Measurements from ENCODE around the gene BSG. TPM values are rescaled to one million over a fixed set of nuclear protein-coding genes. Genes with fewer than 3 reads are reported as not detected.

BSG gene
- total RNA-seq, 4 donors from 2014 or later = 303 to 400 (median 324) TPM

GRCh38 chr19:593055-593454 lies 20.7 kb downstream of the BSG start:
- 88 to 89% methylated on average over 18 of the region's 18 CpGs for WGBS, 2 donors
- TF ChIP-seq EP300 (IDR thresholded peaks at IDR 0.05) = no peak
- no peak for TF ChIP-seq CTCF (IDR thresholded peaks at IDR 0.05)
- no peak for TF ChIP-seq POLR2A (IDR thresholded peaks at IDR 0.05)
- Histone ChIP-seq H3K36me3 (no peaks in the 10 kb centered on the region), H3K4me1 (peaks cover 0 to 30% (median 7%) of the 10 kb centered on the region in 4 donors), H3K4me3 (no peak overlapping the region), H3K27ac (no peak overlapping the region), H3K27me3 (peaks cover 3 to 73% of the 10 kb centered on the region in 2 donors), H3K9me3 (no peaks in the 10 kb centered on the region)
- no peak for DNase-seq (ENCODE audit: low spot score in 2 of 2)

DNA sequence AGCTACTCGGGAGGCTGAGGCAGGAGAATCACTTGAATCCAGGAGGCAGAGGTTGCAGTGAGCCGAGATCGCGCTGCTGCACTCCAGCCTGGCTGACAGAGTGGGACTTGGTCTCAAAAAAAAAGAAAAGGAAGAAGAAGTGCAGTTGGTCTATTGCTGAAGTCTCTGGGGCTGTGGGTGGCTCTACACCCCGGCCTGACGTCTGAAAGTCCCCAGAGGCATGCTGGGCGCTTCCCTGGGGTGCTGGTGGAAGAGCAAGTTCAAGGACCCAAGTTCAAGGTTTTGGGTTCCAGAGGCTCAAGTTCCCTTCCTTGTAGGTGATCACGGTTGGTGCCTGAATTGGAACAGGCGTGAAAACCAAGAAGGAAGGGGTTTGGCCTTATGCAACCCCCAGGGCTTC lies 21.1 kb downstream of the BSG start:
- peaks cover 0 to 25% (median 5%) of the 10 kb centered on the region in 4 donors for H3K4me1 ChIP-seq
- no peak overlapping the region for H3K27ac ChIP-seq
- no peak for DNase-seq (ENCODE audit: low spot score in 2 of 2)
- no peaks in the 10 kb centered on the region for H3K36me3 ChIP-seq
- H3K9me3 ChIP-seq = no peaks in the 10 kb centered on the region
- H3K4me3 ChIP-seq = no peak overlapping the region
- whole genome bisulfite sequencing, 2 donors = 49 to 55% methylated on average over 9 of the region's 9 CpGs
- TF ChIP-seq CTCF (IDR thresholded peaks at IDR 0.05) = no peak
- no peak for TF ChIP-seq EP300 (IDR thresholded peaks at IDR 0.05)
- TF ChIP-seq POLR2A (IDR thresholded peaks at IDR 0.05) = no peak
- H3K27me3 ChIP-seq = peaks cover 3 to 72% of the 10 kb centered on the region in 2 donors

GRCh38 chr19:594265-594870 lies 22.0 kb downstream of the BSG start:
- Histone ChIP-seq H3K4me3 (no peak overlapping the region), H3K27ac (no peak overlapping the region), H3K9me3 (no peaks in the 10 kb centered on the region), H3K4me1 (peaks cover 0 to 17% (median 1%) of the 10 kb centered on the region in 4 donors), H3K27me3 (peaks cover 3 to 67% of the 10 kb centered on the region in 2 donors), H3K36me3 (no peaks in the 10 kb centered on the region)
- TF ChIP-seq EP300 (IDR thresholded peaks at IDR 0.05) (no peak), POLR2A (IDR thresholded peaks at IDR 0.05) (no peak), CTCF (IDR thresholded peaks at IDR 0.05) (no peak)
- no peak for DNase-seq (ENCODE audit: low spot score in 2 of 2)
- WGBS, 2 donors = 69 to 71% methylated on average over 23 to 24 of the region's 24 CpGs

- no peak overlapping the region for H3K4me3 ChIP-seq
- H3K27ac ChIP-seq = no peak overlapping the region
- no peak for DNase-seq (ENCODE audit: low spot score in 2 of 2)
- H3K4me1 ChIP-seq = peaks cover 0 to 11% (median 0%) of the 10 kb centered on the region in 4 donors
- peaks cover 3 to 65% of the 10 kb centered on the region in 2 donors for H3K27me3 ChIP-seq
- 64 to 71% methylated on average over 38 to 42 of the region's 42 CpGs for WGBS, 2 donors
- TF ChIP-seq POLR2A (IDR thresholded peaks at IDR 0.05) (no peak), EP300 (IDR thresholded peaks at IDR 0.05) (no peak), CTCF (IDR thresholded peaks at IDR 0.05) (no peak)
- H3K36me3 ChIP-seq = no peaks in the 10 kb centered on the region
- no peaks in the 10 kb centered on the region for H3K9me3 ChIP-seq
Measured at GRCh38 chr19:595326-596262, 23.2 kb downstream of the BSG start.

GRCh38 chr19:596263-596655 lies 23.9 kb downstream of the BSG start:
- TF ChIP-seq POLR2A (IDR thresholded peaks at IDR 0.05) = no peak
- no peak for TF ChIP-seq EP300 (IDR thresholded peaks at IDR 0.05)
- TF ChIP-seq CTCF (IDR thresholded peaks at IDR 0.05) = no peak
- 79 to 85% methylated on average over 16 of the region's 16 CpGs for WGBS, 2 donors
- no peak overlapping the region for H3K27ac ChIP-seq
- peaks cover 0 to 59% of the 10 kb centered on the region in 2 donors for H3K27me3 ChIP-seq
- no peak overlapping the region for H3K4me3 ChIP-seq
- peaks cover 0 to 4% (median 0%) of the 10 kb centered on the region in 4 donors for H3K4me1 ChIP-seq
- peaks cover 0 to 3% (median 0%) of the 10 kb centered on the region in 4 donors for H3K9me3 ChIP-seq
- no peak for DNase-seq (ENCODE audit: low spot score in 2 of 2)
- H3K36me3 ChIP-seq = no peaks in the 10 kb centered on the region
